Keratinocyte (primary cell): ENCODE data around the gene GRAMD2B. TPM values are rescaled to one million over a fixed set of nuclear protein-coding genes. Genes with fewer than 3 reads are reported as not detected.
A peak's percentile ranks its signal among the peaks of the same experiment; 100 is the strongest.

ENCODE experiments used
- DNase-seq: peaks from one replicate; pipeline ENCODE4 v3.0.0-alpha.2; 2011; ENCODE audit warnings: low read depth, missing footprints, low spot score
- FAIRE-seq: peaks from 2 replicates; lab custom pipeline; 2011; peaks lifted over from hg19 to GRCh38; lab: Jason Lieb, UNC
- H2AFZ ChIP-seq: 2 replicates; pipeline ENCODE4 v1.6.0; 2012; ENCODE audit warnings: low read length, control low read depth, inconsistent platforms; ENCODE audit not compliant: control insufficient read depth
- H3K27ac ChIP-seq: 2 replicates; pipeline ENCODE4 v1.5.1; 2011; ENCODE audit warnings: low read length; ENCODE audit not compliant: control insufficient read depth, insufficient read depth
- H3K27me3 ChIP-seq: 3 replicates; pipeline ENCODE4 v1.6.0; 2011; ENCODE audit warnings: low read length; ENCODE audit not compliant: control insufficient read depth, insufficient read depth; ENCODE audit errors: extremely low read depth
- H3K36me3 ChIP-seq, 2 experiments: 2 replicates in 1 of 2; 3 replicates in 1 of 2; pipeline ENCODE4 v1.5.1; 2011; ENCODE audit warnings: low read length in 2 of 2, mild to moderate bottlenecking in 1 of 2; ENCODE audit not compliant: control insufficient read depth in 2 of 2, insufficient read depth in 2 of 2; ENCODE audit errors: extremely low read depth in 1 of 2
- H3K4me1 ChIP-seq: 3 replicates; pipeline ENCODE4 v1.5.1; 2011; ENCODE audit warnings: low read length; ENCODE audit not compliant: control insufficient read depth, insufficient read depth; ENCODE audit errors: extremely low read depth
- H3K4me2 ChIP-seq: 3 replicates; pipeline ENCODE4 v1.6.0; 2011; ENCODE audit warnings: low read depth, low read length; ENCODE audit not compliant: control insufficient read depth, insufficient read depth; ENCODE audit errors: extremely low read depth
- H3K4me3 ChIP-seq, 3 experiments: fragments of 200-600 bp in 1 of 3; sonication (generic) in 1 of 3; 2 replicates in 2 of 3; 3 replicates in 1 of 3; pipeline ENCODE4 v1.5.1; 2011 to 2016; ENCODE audit warnings: low read length in 3 of 3, mild to moderate bottlenecking in 3 of 3, control low read depth in 2 of 3, inconsistent platforms in 1 of 3, low read depth in 1 of 3, mixed read lengths in 1 of 3, mixed run types in 1 of 3, moderate library complexity in 1 of 3; ENCODE audit not compliant: control insufficient read depth in 2 of 3, insufficient read depth in 2 of 3; ENCODE audit errors: extremely low read depth in 1 of 3
- H3K79me2 ChIP-seq: 2 replicates; pipeline ENCODE4 v1.6.0; 2012; ENCODE audit warnings: low read length; ENCODE audit not compliant: control insufficient read depth, insufficient read depth
- H3K9ac ChIP-seq: 3 replicates; pipeline ENCODE4 v1.6.0; 2011; ENCODE audit warnings: low read length; ENCODE audit not compliant: control insufficient read depth, insufficient read depth; ENCODE audit errors: extremely low read depth
- H3K9me1 ChIP-seq: 3 replicates; pipeline ENCODE4 v1.6.0; 2011; ENCODE audit warnings: low read length; ENCODE audit not compliant: control insufficient read depth, insufficient read depth; ENCODE audit errors: extremely low read depth
- H3K9me3 ChIP-seq: 2 replicates; pipeline ENCODE4 v1.5.1; 2012; ENCODE audit warnings: low read depth, low read length; ENCODE audit not compliant: control insufficient read depth
- H4K20me1 ChIP-seq: 3 replicates; pipeline ENCODE4 v1.6.0; 2011; ENCODE audit warnings: low read length; ENCODE audit not compliant: control insufficient read depth, insufficient read depth; ENCODE audit errors: extremely low read depth
- CTCF ChIP-seq, 3 experiments: IDR thresholded peaks in 1 of 3; conservative IDR thresholded peaks in 1 of 3; optimal IDR thresholded peaks in 1 of 3; 2 replicates in 2 of 3; 3 replicates in 1 of 3; pipeline versions ENCODE3 to v1.5.1; 2011; ENCODE audit warnings: low read length in 3 of 3, mild to moderate bottlenecking in 3 of 3, moderate library complexity in 2 of 3, control low read depth in 1 of 3, inconsistent platforms in 1 of 3; ENCODE audit not compliant: insufficient read depth in 2 of 3; ENCODE audit errors: extremely low read depth in 1 of 3
- EZH2 ChIP-seq: IDR thresholded peaks from one replicate; pipeline ENCODE4 v1.6.1; 2012; ENCODE audit warnings: inconsistent platforms, mild to moderate bottlenecking, low read length, moderate library complexity
- dilution Hi-C: fragments of 300-500 bp; cut with MboI; formaldehyde crosslinking; loops from one replicate; pipeline ENCODE4 v1.7.0; 2020; ENCODE audit warnings: low sequenced_read_pairs; ENCODE audit not compliant: extremely low pct_ligation_motif_present
- polyA plus RNA-seq, 5 experiments: library from polyadenylated mRNA; depleted of rRNA in 3 of 5; stranded (reverse) in 3 of 5; stranded (forward) in 1 of 5; unstranded in 1 of 5; fragments of >200 nt; gene quantifications; 1 replicate in 1 of 5; 2 replicates in 3 of 5; 3 replicates in 1 of 5; pipeline versions ENCODE4 v1.2.1 to v1.2.3, GENCODE V29; 2011 to 2012; ENCODE audit warnings: missing spikeins in 2 of 5, low read depth in 1 of 5, low replicate concordance in 1 of 5

GRAMD2B gene
- polyA plus RNA-seq, 1 donor (not counting 4 experiments of a cell fraction or from before 2014, with no cell fraction given) = 45.9 TPM

DNA sequence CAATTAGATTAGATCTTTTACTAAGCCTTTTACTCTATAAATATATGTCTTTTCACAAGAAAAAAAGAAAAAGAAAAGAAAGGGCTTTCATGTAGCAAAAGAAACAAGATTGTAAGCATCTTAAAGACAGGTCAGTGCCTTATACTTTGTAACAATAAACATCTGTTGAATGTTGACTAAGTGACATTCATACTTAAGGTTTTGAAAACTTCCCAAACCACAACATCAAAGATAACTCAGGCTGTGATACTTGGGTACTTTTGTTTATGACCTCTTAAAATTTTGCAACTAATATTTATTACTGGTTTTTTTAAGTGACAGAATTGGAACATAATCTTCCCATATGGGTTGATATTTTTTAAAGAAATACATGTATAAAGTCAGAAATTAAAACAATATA, 7.4 kb downstream of the GRAMD2B start:
- Histone ChIP-seq H3K27me3 (no peaks in the 10 kb centered on the region), H3K9ac (no peak overlapping the region), H3K9me3 (no peaks in the 10 kb centered on the region), H2AFZ (no peak overlapping the region), H3K4me1 (peaks cover 10% of the 10 kb centered on the region), H3K79me2 (peaks cover 72% of the 10 kb centered on the region), H3K36me3 (peaks cover 4 to 6% of the 10 kb centered on the region in 2 experiments), H3K4me2 (no peak overlapping the region), H3K9me1 (no peaks in the 10 kb centered on the region), H4K20me1 (no peaks in the 10 kb centered on the region), H3K27ac (no peak overlapping the region), H3K4me3 (no peak overlapping the region)
- TF ChIP-seq EZH2 (no peak), CTCF (optimal IDR thresholded peaks at IDR 0.05 in 1 of 3, IDR thresholded peaks at IDR 0.05 in 1 of 3, conservative IDR thresholded peaks at IDR 0.05 in 1 of 3; ENCODE audit: extremely low read depth in 1 of 3, insufficient read depth in 2 of 3, low read length in 3 of 3) (no peak)
- FAIRE-seq = no peak
- DNase-seq = no peak
- dilution Hi-C loops = no loop called here

- Histone ChIP-seq H3K4me1 (peaks cover 16% of the 10 kb centered on the region), H3K36me3 (peaks cover 14 to 16% of the 10 kb centered on the region in 2 experiments), H3K9ac (no peak overlapping the region), H4K20me1 (no peaks in the 10 kb centered on the region), H3K79me2 (peaks cover 72% of the 10 kb centered on the region), H2AFZ (no peak overlapping the region), H3K27ac (peak overlapping the region; percentile 27), H3K4me2 (peak overlapping the region; percentile 29), H3K9me1 (no peaks in the 10 kb centered on the region), H3K4me3 (no peak overlapping the region), H3K27me3 (no peaks in the 10 kb centered on the region), H3K9me3 (no peaks in the 10 kb centered on the region)
- DNase-seq (no peak), FAIRE-seq (peak; percentile 71)
- dilution Hi-C loops = no loop called here
- TF ChIP-seq CTCF (optimal IDR thresholded peaks at IDR 0.05 in 1 of 3, IDR thresholded peaks at IDR 0.05 in 1 of 3, conservative IDR thresholded peaks at IDR 0.05 in 1 of 3; ENCODE audit: extremely low read depth in 1 of 3, insufficient read depth in 2 of 3, low read length in 3 of 3) (no peak), EZH2 (no peak)
These were observed 10.5 kb downstream of the GRAMD2B start for GRCh38 chr5:126433701-126434100.
